Measurements from ENCODE around the gene RAD51B.
A peak's percentile ranks its signal among the peaks of the same experiment; 100 is the strongest.

RAD51B gene

GRCh38 chr14:68375376-68375775, 555.8 kb downstream of the RAD51B start:
- no peak for DNase-seq

DNA sequence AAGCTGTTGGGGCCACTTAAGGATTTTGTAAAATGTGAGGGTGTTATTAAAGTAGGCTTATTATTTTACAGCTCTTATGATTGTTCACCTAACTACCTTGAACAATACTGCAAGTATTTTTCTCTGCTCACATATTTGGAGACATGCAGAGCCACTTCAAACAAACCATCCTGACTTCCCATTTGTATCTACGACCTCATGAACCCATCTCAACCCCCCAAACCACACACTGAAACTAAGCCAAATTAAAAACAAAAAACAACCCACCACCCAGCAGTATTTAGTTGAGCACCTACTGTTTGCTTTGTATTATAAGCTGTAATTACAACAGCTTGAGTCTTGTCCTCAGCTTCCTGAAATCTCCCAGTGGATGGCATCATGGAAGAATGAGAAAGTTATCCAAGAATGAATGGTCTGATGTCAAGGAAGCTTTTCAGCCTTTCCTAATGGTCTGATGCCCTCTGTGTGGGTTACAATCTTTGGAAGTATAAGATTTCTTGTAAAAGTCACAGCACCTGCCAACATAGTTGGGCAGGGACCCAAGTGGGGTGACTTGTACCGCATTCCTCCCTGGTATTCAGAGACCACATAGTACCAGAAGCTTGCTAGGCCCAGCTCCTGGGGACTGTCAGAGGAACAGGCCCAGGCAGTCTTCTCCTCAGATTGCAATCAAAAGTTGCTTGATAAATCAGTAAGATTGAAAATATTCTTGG, 556.6 kb downstream of the RAD51B start:
- no peak for DNase-seq

GRCh38 chr14:68377006-68377405, 557.4 kb downstream of the RAD51B start:
- no peak for DNase-seq

DNA sequence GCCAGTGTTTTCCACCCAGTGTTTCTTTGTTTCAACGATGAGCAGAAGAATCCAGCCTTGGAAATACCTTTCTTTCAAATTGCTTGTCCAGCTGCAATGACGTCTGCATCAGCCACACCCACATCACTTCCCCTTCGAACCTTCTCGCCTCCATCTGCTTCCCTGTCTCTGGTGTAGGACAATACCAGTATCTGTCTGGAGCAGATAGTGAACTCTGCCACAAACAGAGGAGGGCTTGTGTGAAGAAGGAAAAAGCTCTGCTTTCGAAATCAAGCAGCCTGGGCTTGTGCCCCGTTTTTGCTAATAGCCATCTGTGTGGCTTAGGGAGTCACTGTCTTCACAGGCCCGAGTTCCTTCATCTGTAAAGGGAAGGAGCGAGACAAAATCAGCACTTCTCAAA, 557.9 kb downstream of the RAD51B start:
- DNase-seq = peak; percentile 31

- DNase-seq = peak; percentile 48
Measured at GRCh38 chr14:68379510-68380328, 560.1 kb downstream of the RAD51B start.

DNA sequence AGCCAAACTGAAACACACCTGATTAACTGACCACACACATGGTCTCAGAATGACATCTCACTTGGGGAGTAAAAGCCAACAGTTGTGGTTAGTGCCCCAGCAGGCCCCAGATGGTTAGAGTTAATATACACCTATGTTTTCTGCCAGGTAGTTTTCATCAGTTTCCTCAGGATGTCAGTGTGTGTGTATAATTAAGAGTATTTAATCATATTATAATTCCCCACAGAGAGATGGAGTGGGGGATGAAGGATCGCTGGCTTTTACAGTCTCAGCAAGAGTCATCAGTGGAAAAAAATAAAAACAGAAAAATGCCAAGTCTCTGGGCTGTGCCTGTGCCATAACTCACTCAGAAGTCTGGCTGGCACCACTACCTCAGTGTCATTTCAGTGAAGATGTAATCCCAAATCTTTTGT, 560.8 kb downstream of the RAD51B start:
- no peak for DNase-seq

GRCh38 chr14:68384335-68384734, 564.8 kb downstream of the RAD51B start:
- DNase-seq = no peak

DNA sequence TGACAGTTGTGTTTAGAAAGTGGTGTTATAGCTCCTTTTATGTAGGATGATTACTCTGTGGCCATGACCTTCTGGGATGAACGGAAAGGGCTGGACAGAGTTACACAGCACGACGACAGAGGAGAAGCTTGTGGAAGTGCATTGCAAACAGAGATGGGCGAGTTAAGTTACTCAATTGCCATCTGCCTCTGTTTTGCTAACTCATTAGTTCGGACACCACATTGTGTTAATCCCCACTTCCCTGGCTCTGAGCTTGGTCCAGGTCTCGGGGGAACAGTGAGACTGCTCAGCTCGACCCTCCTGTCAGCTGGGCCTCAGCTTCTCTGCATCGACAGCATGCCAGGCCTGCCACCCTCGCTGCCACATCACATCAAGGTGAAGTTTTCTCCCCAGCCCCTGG, 565.3 kb downstream of the RAD51B start:
- DNase-seq = no peak

- DNase-seq = no peak
Measured at GRCh38 chr14:68386446-68386845, 566.9 kb downstream of the RAD51B start.

DNA sequence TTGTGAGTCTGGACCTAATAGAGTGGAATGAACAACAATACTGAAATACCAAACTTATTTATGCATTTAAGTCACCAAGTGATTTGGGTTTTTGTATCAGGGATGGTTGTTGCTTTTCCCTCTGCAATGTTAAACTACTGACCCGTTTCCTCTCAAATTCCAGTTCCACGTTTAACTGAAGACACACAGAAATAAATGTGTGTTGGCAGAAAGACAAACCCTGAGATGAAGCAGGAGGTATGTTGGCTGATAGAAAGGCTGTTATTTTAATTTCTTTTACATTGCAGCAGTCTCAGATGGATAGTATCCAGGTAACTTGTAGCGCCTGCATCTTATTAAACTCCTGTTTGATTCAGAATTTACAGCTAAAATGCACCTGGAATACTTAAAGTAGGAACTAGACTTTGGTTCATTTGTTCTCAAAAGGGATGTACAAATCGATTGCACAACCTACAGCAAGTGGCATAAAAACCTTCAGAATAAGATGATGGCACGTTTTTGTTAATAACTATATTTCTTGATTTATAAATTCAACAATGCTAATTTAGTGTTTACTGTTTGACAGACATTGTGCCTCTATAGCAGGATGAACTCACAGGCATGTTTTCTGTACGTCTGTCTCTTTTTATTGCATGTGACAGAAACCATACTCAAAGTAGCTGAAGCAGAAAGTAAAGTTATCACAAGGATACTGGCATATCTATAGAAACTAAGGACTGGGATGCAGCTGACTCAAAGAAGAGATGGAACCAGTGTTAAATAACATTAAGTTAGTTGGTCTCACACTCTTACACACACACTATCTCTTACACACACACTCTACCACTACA, 567.6 kb downstream of the RAD51B start:
- no peak for DNase-seq

DNA sequence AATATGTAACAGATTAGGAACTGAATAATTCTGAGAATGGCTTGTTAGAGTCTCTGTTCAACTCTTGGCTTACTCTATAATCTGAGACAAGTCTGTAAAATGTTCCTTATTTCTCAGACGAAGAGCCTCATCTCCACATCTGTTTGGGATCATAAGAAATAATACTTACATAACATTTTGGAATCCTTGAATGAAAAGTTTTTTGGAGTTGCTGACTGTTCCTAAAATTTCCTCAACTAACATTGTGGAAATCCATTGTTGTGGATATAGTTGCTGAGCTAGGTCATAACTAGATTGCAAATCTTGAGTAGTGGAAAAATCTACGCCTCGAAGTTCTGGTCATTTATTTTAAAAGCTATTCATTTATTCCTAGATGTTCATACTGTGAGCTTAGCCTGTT, 570.4 kb downstream of the RAD51B start:
- DNase-seq = no peak

GRCh38 chr14:68390741-68391140, 571.2 kb downstream of the RAD51B start:
- no peak for DNase-seq

GRCh38 chr14:68391311-68392014, 571.9 kb downstream of the RAD51B start:
- DNase-seq = no peak

- no peak for DNase-seq
Measured at GRCh38 chr14:68392393-68393141, 573.0 kb downstream of the RAD51B start.

GRCh38 chr14:68393259-68393658, 573.7 kb downstream of the RAD51B start:
- no peak for DNase-seq

DNA sequence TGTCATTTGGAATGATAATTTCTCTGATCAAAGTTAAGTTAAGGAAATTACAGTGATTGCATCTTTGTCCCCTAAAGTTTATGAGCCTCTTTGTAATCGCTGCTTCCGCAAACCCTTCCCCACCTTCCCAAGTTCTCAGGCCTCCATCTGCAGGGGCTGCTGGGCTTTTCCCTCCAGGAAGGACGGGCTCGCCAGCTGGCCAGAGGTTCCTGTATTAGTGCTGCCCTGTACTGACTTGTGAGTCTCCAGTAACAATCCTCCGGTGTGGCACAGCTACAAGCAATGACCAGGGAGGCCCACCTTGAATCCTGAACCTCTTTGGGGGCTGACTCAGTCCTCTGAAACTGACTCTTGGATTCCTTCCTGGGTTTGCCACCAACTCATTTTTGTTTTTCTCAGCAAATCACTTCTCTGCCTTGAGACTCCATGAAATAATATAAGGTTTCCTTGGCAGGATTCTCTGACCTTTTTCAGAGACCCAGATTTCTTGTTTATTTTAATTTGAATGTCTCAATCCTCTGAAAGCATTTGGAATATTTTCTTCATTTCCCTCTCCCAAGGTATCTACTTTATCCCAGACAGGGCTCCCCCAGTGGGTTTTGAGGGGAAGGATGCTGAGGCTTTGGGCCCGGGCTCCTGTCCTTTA, 574.7 kb downstream of the RAD51B start:
- no peak for DNase-seq

DNA sequence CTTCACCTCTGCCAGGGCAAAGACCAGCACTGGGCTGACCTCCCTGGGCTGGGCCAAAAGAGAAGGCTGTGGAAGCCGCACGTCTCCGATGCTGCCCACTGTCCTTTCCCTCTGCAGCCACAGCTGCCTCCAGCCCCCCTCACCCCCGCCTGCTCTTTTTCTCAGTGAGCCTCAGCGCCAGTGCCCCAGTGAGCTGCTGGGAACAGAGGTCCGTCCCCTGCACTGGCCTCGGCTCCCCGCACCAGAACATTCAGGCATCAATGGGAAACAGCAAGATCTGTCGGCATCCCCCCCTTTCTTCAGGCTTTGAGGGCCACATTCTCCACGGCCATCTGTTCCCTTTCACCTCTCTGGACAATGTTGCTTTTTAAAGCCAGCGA, 575.2 kb downstream of the RAD51B start:
- no peak for DNase-seq

GRCh38 chr14:68395604-68396003, 576.0 kb downstream of the RAD51B start:
- DNase-seq = no peak

DNA sequence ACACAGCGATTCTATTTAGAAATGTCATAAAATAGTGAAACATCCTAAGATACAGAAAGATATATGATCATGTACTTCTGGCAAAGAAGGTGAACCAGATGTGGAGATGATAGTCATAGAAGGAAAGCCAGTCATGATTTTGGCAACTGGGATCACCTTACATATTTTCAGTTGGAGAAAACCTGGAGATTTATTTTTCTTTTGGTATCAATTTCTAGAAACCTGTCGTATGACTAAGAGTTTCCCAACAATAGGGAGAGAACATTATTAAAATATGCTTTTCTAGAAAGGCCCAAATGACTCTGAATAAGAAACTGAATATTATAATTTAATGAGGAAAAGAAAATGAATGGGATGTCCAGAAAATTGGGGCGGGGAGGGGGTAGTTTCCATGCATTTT, 576.9 kb downstream of the RAD51B start:
- DNase-seq = no peak

DNA sequence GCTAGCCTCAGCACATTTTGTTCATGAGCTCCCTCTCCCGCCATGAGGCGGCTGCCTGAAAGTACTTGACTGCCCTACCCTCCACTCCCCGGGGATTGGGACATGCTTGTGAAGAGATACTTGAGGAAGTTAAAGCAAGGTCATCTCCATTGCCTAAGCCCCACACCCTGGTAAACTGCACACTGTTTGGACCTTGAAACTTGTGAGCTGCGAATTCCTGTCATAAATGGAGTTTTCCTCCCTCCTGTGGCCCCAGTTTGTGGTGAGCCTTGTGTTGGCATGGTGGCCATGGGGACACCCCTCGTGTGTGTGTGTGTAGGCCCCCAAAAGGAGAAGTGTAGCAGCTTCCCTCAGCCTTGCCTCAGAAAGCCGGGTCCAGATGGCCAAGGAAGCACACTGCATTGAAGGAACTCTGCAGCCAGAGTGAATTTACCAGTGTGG, 577.8 kb downstream of the RAD51B start:
- DNase-seq = no peak

GRCh38 chr14:68397822-68398221, 578.2 kb downstream of the RAD51B start:
- DNase-seq = no peak

DNA sequence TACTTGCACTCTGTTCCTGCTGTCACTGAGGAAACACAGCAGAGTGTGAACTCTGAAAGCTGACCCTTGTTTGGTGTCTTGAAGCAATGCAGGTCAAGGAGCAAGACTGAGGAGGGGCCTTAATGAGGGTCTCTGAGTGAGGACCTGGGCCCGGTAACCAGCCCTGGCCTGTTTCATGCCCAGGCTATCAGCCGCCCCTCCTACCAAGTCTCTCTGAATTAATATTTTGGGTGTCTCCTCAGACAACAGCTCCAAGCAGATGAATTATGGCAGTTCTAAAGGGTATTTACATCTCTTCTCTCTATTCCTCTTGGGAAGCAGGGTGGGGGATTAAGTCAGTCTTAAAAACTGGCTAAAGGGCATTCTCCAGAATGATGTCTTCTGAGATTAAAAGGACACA, 578.8 kb downstream of the RAD51B start:
- DNase-seq = no peak
